DND-41 (cell line): ENCODE results near the gene ACP4.

Source experiments
- ATAC-seq: fragments of 200-7000 bp; cut with Tn5 transposase; 3 replicates; pipeline ENCODE4 v1.9.1; 2021; ENCODE audit warnings: low read depth; ENCODE audit not compliant: insufficient read depth
- DNase-seq: peaks from one replicate; pipeline ENCODE4 v3.0.0-alpha.2; 2020
- H2AFZ ChIP-seq: 2 replicates; pipeline ENCODE4 v1.6.0; 2012; ENCODE audit warnings: low read depth, low read length
- H3K27ac ChIP-seq: 2 replicates; pipeline ENCODE4 v1.5.1; 2012; ENCODE audit warnings: low read length, inconsistent platforms
- H3K27me3 ChIP-seq: fragments of 200-600 bp; sonication (generic); 2 replicates; pipeline ENCODE4 v1.6.0; 2012; ENCODE audit warnings: low read length, mild to moderate bottlenecking, inconsistent platforms; ENCODE audit not compliant: insufficient read depth, poor library complexity
- H3K36me3 ChIP-seq: 2 replicates; pipeline ENCODE4 v1.5.1; 2012; ENCODE audit warnings: low read length, inconsistent platforms; ENCODE audit not compliant: insufficient read depth
- H3K4me1 ChIP-seq: 2 replicates; pipeline ENCODE4 v1.5.1; 2012; ENCODE audit warnings: mild to moderate bottlenecking, low read length; ENCODE audit not compliant: insufficient read depth
- H3K4me2 ChIP-seq: 2 replicates; pipeline ENCODE4 v1.6.0; 2012; ENCODE audit warnings: mild to moderate bottlenecking, moderate library complexity, low read length, inconsistent platforms; ENCODE audit not compliant: insufficient read depth
- H3K4me3 ChIP-seq, 2 experiments: fragments of 200-600 bp in 1 of 2; shearing (Covaris generic) in 1 of 2; 2 replicates each; pipeline ENCODE4 v1.5.1; 2012 to 2016; ENCODE audit warnings: inconsistent platforms in 2 of 2, low read length in 2 of 2, mild to moderate bottlenecking in 2 of 2, low read depth in 1 of 2, moderate library complexity in 1 of 2
- H3K79me2 ChIP-seq: 2 replicates; pipeline ENCODE4 v1.6.0; 2012; ENCODE audit warnings: low read length, inconsistent platforms; ENCODE audit not compliant: insufficient read depth
- H3K9ac ChIP-seq: 2 replicates; pipeline ENCODE4 v1.6.0; 2012; ENCODE audit warnings: low read depth, mild to moderate bottlenecking, inconsistent platforms, low read length, moderate library complexity
- H3K9me3 ChIP-seq: 2 replicates; pipeline ENCODE4 v1.5.1; 2012; ENCODE audit warnings: low read length, moderate library complexity, mild to moderate bottlenecking, inconsistent platforms; ENCODE audit not compliant: insufficient read depth, severe bottlenecking
- H4K20me1 ChIP-seq: 2 replicates; pipeline ENCODE4 v1.6.0; 2012; ENCODE audit warnings: low read length; ENCODE audit not compliant: insufficient read depth
- CTCF ChIP-seq: IDR thresholded peaks from 2 replicates; pipeline ENCODE4 v1.5.1; 2012; ENCODE audit warnings: borderline replicate concordance, low read length, moderate library complexity, mild to moderate bottlenecking; ENCODE audit not compliant: poor library complexity, severe bottlenecking; ENCODE audit errors: extremely low read depth
- EZH2 ChIP-seq: IDR thresholded peaks from 3 replicates; pipeline ENCODE4 v1.6.1; 2012; ENCODE audit warnings: borderline replicate concordance, low read depth, mild to moderate bottlenecking, moderate library complexity, low read length, inconsistent platforms; ENCODE audit not compliant: severe bottlenecking

The ACP4 gene

GRCh38 chr19:50785329-50785728, 4.9 kb upstream of the ACP4 start:
- H3K4me1 ChIP-seq = no peaks in the 10 kb centered on the region
- ATAC-seq (no peak), DNase-seq (no peak)
- H3K9me3 ChIP-seq = no peaks in the 10 kb centered on the region
- no peak overlapping the region for H3K4me3 ChIP-seq
- no peaks in the 10 kb centered on the region for H3K79me2 ChIP-seq
- H2AFZ ChIP-seq = no peak overlapping the region
- H3K9ac ChIP-seq = no peak overlapping the region
- no peak overlapping the region for H3K4me2 ChIP-seq
- no peak overlapping the region for H3K27ac ChIP-seq
- TF ChIP-seq EZH2 (no peak), CTCF (no peak)
- H3K27me3 ChIP-seq = peaks cover under 1% of the 10 kb centered on the region
- no peaks in the 10 kb centered on the region for H3K36me3 ChIP-seq
- peaks cover 10% of the 10 kb centered on the region; the same call in 1 of the 2 replicates for H4K20me1 ChIP-seq

- H3K4me3 ChIP-seq = no peak overlapping the region
- no peak overlapping the region for H3K9ac ChIP-seq
- H2AFZ ChIP-seq = no peak overlapping the region
- no peak for ATAC-seq
- no peaks in the 10 kb centered on the region for H3K27me3 ChIP-seq
- TF ChIP-seq EZH2 = no peak
- TF ChIP-seq CTCF = no peak
- no peaks in the 10 kb centered on the region for H3K9me3 ChIP-seq
- no peaks in the 10 kb centered on the region for H3K4me1 ChIP-seq
- no peak for DNase-seq
- no peak overlapping the region for H3K27ac ChIP-seq
- H4K20me1 ChIP-seq = peaks cover 43% of the 10 kb centered on the region
- H3K4me2 ChIP-seq = no peak overlapping the region
- H3K36me3 ChIP-seq = peaks cover 9% of the 10 kb centered on the region
- no peaks in the 10 kb centered on the region for H3K79me2 ChIP-seq
Observed at GRCh38 chr19:50790922-50791467, 780 bp downstream of the ACP4 start.

GRCh38 chr19:50791594-50792271, 1.5 kb downstream of the ACP4 start:
- Histone ChIP-seq H3K9me3 (no peaks in the 10 kb centered on the region), H3K27me3 (no peaks in the 10 kb centered on the region), H3K27ac (no peak overlapping the region), H3K4me2 (no peak overlapping the region), H3K79me2 (no peaks in the 10 kb centered on the region), H3K36me3 (peaks cover 17% of the 10 kb centered on the region), H2AFZ (no peak overlapping the region), H3K9ac (no peak overlapping the region), H4K20me1 (peaks cover 51% of the 10 kb centered on the region), H3K4me1 (no peaks in the 10 kb centered on the region), H3K4me3 (no peak overlapping the region)
- DNase-seq (no peak), ATAC-seq (no peak)
- TF ChIP-seq EZH2 = no peak

- H3K9ac ChIP-seq = no peak overlapping the region
- no peak overlapping the region for H3K4me3 ChIP-seq
- no peak for TF ChIP-seq EZH2
- TF ChIP-seq CTCF = no peak
- no peak overlapping the region for H2AFZ ChIP-seq
- no peaks in the 10 kb centered on the region for H3K4me1 ChIP-seq
- no peak for ATAC-seq
- H3K36me3 ChIP-seq = peaks cover 25% of the 10 kb centered on the region
- peaks cover 4% of the 10 kb centered on the region; the same call in 1 of the 2 replicates for H3K79me2 ChIP-seq
- no peak overlapping the region for H3K4me2 ChIP-seq
- peaks cover 59% of the 10 kb centered on the region for H4K20me1 ChIP-seq
- DNase-seq = no peak
- no peaks in the 10 kb centered on the region for H3K9me3 ChIP-seq
- H3K27ac ChIP-seq = no peak overlapping the region
- H3K27me3 ChIP-seq = no peaks in the 10 kb centered on the region
Observed at GRCh38 chr19:50792272-50793250, 2.3 kb downstream of the ACP4 start.
